ENCODE measurements around the gene KRTAP10-8. TPM values are rescaled to one million over a fixed set of nuclear protein-coding genes. Genes with fewer than 3 reads are reported as not detected.
A peak's percentile ranks its signal among the peaks of the same experiment; 100 is the strongest.

The KRTAP10-8 gene
- total RNA-seq, 4 donors from 2014 or later: 1.3 to 7.2 TPM; not detected in 2

DNA sequence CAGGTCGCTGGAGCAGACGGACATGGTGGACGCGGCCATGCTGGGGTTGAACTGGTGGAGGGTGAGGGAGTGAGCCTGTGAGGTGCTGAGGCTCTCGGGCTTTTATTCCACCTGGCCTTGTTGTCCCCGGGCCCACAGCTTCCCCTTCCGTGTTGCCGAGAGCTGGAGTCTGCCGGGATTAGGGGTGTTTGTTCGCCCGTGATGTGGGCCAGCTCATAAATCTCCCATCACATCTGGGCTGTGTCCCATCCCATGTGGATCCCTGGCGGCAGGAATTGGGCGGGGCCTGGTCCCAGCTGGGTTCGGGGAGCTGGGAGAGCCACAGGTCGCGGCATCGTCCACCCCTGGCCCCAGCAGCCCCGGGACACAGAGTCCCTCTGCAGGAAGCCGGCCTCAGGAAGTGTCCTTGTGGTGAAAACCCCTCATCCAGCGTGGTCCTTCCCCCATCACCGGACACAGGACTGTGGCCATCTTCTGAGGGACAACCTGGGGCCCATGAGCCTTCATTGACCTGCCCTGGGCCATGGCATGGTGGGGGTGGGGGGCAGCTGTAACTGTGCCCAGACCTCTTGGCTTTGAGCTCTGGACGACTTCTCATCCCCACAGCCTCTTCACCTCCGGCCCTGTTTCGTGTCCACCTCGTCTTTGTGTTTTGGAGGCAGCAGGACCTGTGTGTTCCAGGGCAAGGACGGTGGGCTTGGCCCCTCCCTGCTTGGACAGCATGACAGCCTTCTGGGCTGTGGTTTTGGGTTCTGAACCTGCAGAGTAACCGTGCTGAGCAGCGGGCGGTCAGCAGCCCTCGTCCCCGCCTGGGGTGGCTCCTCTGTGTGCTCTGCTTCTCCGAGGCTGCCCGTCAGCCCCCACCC, 19.2 kb upstream of the KRTAP10-8 start, which contains the start of gene KRTAP10-6:
KRTAP10-6 (minus strand) TSS at position 60 of the 866 bp plus-strand sequence; CDS start at position 39, 21 bp downstream.
- 73% methylated on average over 17 of the region's 33 CpGs for WGBS
- Histone ChIP-seq H3K4me1 (peaks cover 10% of the 10 kb centered on the region), H3K27me3 (peaks cover 38% of the 10 kb centered on the region), H3K27ac (no peak within 1 kb of the TSS), H3K36me3 (no peaks in the 10 kb centered on the region), H3K4me3 (no peak within 1 kb of the TSS), H3K9me3 (no peaks in the 10 kb centered on the region)
- peak in 1 of 2 donors; percentile 72 for DNase-seq (ENCODE audit: low spot score in 2 of 2)
- no peak for TF ChIP-seq EP300 (IDR thresholded peaks at IDR 0.05)
- no peak for TF ChIP-seq POLR2A (IDR thresholded peaks at IDR 0.05)
- TF ChIP-seq, protein P1, sequence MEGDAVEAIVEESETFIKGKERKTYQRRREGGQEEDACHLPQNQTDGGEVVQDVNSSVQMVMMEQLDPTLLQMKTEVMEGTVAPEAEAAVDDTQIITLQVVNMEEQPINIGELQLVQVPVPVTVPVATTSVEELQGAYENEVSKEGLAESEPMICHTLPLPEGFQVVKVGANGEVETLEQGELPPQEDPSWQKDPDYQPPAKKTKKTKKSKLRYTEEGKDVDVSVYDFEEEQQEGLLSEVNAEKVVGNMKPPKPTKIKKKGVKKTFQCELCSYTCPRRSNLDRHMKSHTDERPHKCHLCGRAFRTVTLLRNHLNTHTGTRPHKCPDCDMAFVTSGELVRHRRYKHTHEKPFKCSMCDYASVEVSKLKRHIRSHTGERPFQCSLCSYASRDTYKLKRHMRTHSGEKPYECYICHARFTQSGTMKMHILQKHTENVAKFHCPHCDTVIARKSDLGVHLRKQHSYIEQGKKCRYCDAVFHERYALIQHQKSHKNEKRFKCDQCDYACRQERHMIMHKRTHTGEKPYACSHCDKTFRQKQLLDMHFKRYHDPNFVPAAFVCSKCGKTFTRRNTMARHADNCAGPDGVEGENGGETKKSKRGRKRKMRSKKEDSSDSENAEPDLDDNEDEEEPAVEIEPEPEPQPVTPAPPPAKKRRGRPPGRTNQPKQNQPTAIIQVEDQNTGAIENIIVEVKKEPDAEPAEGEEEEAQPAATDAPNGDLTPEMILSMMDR (IDR thresholded peaks at IDR 0.05): no peak
- TF ChIP-seq POLR2AphosphoS5 (IDR thresholded peaks at IDR 0.05): no peak

DNA sequence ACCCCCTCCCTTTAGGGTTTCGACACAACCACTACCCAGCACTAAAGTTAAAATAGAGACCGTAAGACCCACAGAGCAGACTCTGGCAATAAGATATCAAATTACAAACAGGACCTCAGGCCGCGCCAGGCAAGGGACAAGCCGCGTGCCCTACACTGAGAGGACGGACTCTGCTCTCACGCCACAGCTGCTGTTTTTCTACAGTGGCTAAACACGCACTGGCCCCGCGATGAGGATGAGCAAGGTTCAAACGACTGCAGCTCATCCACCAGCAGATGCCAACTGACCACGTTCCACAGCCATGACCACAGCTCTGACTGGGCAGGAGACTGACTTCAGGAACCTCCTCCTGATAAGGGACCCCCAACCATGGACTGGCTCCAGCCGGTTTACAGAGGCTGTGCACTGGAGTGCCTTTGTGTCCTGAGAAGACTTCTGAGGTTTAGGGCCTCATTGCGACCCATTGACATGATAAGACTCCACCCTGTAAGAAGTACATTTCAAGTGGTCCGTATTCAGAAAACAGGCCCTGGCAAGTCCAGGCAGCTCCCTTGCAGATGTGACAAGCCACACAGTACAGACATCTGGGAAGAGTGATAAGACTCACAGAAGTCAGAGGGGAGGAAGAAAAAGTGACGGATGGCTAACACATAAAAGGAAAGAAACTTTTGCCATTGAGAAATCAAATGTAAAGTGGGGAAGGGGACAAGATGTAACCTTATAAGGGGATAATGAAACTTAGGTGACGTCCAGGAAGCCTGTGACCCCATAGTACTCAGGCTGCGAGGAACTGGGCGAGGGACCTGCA, 18.1 kb upstream of the KRTAP10-8 start:
- peaks cover 10% of the 10 kb centered on the region for H3K4me1 ChIP-seq
- H3K36me3 ChIP-seq: no peaks in the 10 kb centered on the region
- TF ChIP-seq, protein P1 (IDR thresholded peaks at IDR 0.05): no peak
- TF ChIP-seq POLR2A (IDR thresholded peaks at IDR 0.05): no peak
- TF ChIP-seq POLR2AphosphoS5 (IDR thresholded peaks at IDR 0.05): no peak
- TF ChIP-seq EP300 (IDR thresholded peaks at IDR 0.05): no peak
- 47% methylated on average over 17 of the region's 20 CpGs for WGBS
- H3K9me3 ChIP-seq: no peaks in the 10 kb centered on the region
- peak in 1 of 2 donors; percentile 35 for DNase-seq (ENCODE audit: low spot score in 2 of 2)
- peaks cover 38% of the 10 kb centered on the region for H3K27me3 ChIP-seq
- no peak overlapping the region for H3K4me3 ChIP-seq
- H3K27ac ChIP-seq: no peak overlapping the region

DNA sequence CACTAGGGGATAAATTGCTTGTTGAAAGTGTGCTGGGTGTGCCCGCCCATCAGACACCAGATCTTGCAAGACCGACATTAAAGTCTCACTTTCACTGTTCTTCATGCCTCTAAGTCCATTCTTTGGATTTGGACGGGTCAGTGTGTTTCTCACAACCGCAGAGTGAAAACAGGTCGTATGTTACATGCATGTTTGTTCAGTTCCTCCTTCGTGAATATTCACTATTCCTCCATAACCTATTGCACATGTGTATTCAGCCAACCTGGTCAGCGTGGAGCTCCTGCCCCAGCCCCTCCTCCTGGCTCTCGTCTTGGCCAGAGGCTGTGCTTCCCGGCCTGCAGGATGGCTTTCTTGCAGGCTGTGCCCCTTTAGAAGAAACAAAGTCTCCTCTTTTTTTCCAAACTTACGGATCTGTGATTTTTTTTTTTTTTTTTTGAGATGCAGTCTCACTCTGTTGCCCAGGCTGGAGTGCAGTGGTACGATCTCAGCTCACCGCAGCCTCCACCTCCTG, 17.4 kb upstream of the KRTAP10-8 start:
- peaks cover 38% of the 10 kb centered on the region for H3K27me3 ChIP-seq
- peak in 1 of 2 donors; percentile 68 for DNase-seq (ENCODE audit: low spot score in 2 of 2)
- H3K4me1 ChIP-seq: peaks cover 10% of the 10 kb centered on the region
- H3K9me3 ChIP-seq: no peaks in the 10 kb centered on the region
- H3K4me3 ChIP-seq: no peak overlapping the region
- 79% methylated on average over 12 of the region's 12 CpGs for WGBS
- TF ChIP-seq POLR2AphosphoS5 (IDR thresholded peaks at IDR 0.05) (no peak), EP300 (IDR thresholded peaks at IDR 0.05) (no peak), POLR2A (IDR thresholded peaks at IDR 0.05) (no peak)
- TF ChIP-seq, protein P1 (IDR thresholded peaks at IDR 0.05): no peak
- no peaks in the 10 kb centered on the region for H3K36me3 ChIP-seq
- no peak overlapping the region for H3K27ac ChIP-seq

DNA sequence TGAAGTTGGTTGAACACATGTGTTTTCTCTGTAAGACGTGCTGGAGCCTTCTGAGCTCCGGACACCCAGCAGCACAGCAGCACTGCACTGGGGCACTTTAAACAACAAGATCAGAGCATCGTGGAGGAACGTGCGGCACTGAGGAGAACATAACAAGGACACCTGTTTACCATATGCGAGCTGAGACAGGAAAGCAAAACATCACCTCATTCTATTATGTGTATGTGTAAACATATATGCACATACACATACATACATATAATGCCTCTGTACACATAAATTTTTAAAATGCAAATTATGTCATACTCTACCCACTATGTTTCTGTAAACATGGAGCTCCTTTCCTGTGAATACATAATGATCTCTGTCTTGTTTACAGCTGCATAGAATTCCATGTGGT, 16.4 kb upstream of the KRTAP10-8 start:
- Histone ChIP-seq H3K4me1 (peaks cover 10% of the 10 kb centered on the region), H3K36me3 (no peaks in the 10 kb centered on the region), H3K27ac (no peak overlapping the region), H3K27me3 (peaks cover 34% of the 10 kb centered on the region), H3K9me3 (no peaks in the 10 kb centered on the region), H3K4me3 (no peak overlapping the region)
- 71% methylated on average over 6 of the region's 6 CpGs for WGBS
- TF ChIP-seq EP300 (IDR thresholded peaks at IDR 0.05): no peak
- TF ChIP-seq, protein P1 (IDR thresholded peaks at IDR 0.05): no peak
- DNase-seq (ENCODE audit: low spot score in 2 of 2): no peak
